ENCODE results near the gene DPRX.

GRCh38 chr19:53647350-53647749 lies 15.6 kb downstream of the DPRX start:
- no peak for TF ChIP-seq ZBTB21 (CRISPR knock-in tag; IDR thresholded peaks at IDR 0.05; ENCODE audit: borderline replicate concordance)
- TF ChIP-seq E2F1 (CRISPR knock-in tag; IDR thresholded peaks at IDR 0.05) = no peak
- no peak for TF ChIP-seq ZNF232 (CRISPR knock-in tag; IDR thresholded peaks at IDR 0.05)
- no peak for TF ChIP-seq NFE2L1 (CRISPR knock-in tag; IDR thresholded peaks at IDR 0.05)
- TF ChIP-seq CTCF (IDR thresholded peaks at IDR 0.05) = no peak
- no peak for TF ChIP-seq ATF1 (CRISPR knock-in tag; IDR thresholded peaks at IDR 0.05)
- no peak for TF ChIP-seq ZNF281 (CRISPR knock-in tag; IDR thresholded peaks at IDR 0.05)
- no peak for TF ChIP-seq GTF2I (CRISPR knock-in tag; conservative IDR thresholded peaks at IDR 0.05)
- no peak for TF ChIP-seq SP1 (CRISPR knock-in tag; conservative IDR thresholded peaks at IDR 0.05)
- no peak for TF ChIP-seq USF2 (CRISPR knock-in tag; IDR thresholded peaks at IDR 0.05)
- TF ChIP-seq FOXP4 (CRISPR knock-in tag; IDR thresholded peaks at IDR 0.05) = no peak
- no peak for TF ChIP-seq RORB (CRISPR knock-in tag; IDR thresholded peaks at IDR 0.05)
- TF ChIP-seq IRF2 (CRISPR knock-in tag; IDR thresholded peaks at IDR 0.05; ENCODE audit: borderline replicate concordance, low read depth) = no peak

Measured in WTC11 (cell line).